Hepatocyte (in vitro differentiated cells): ENCODE data around the gene NVL. TPM values are rescaled to one million over a fixed set of nuclear protein-coding genes. Genes with fewer than 3 reads are reported as not detected.

Source experiments
- DNase-seq: peaks from one replicate; pipeline ENCODE4 v3.0.0-alpha.2; 2016; ENCODE audit warnings: low spot score
- H2AFZ ChIP-seq: fragments of 200-600 bp; sonication (generic); 2 replicates; pipeline ENCODE4 v1.6.0; 2016; ENCODE audit warnings: antibody characterized with exemption, mild to moderate bottlenecking
- H3K27ac ChIP-seq: fragments of 200-600 bp; sonication (generic); 2 replicates; pipeline ENCODE4 v1.5.1; 2016; ENCODE audit warnings: mild to moderate bottlenecking
- H3K27me3 ChIP-seq: fragments of 200-600 bp; sonication (generic); 2 replicates; pipeline ENCODE4 v1.6.1; 2016
- H3K36me3 ChIP-seq: fragments of 200-600 bp; sonication (generic); replicated peaks from 2 replicates; pipeline ENCODE4 v1.5.1; 2016; ENCODE audit warnings: low read depth; ENCODE audit not compliant: insufficient read depth
- H3K4me1 ChIP-seq: fragments of 200-600 bp; sonication (generic); 2 replicates; pipeline ENCODE4 v1.5.1; 2016; ENCODE audit warnings: mild to moderate bottlenecking, moderate library complexity; ENCODE audit not compliant: insufficient read depth
- H3K4me2 ChIP-seq: fragments of 200-600 bp; sonication (generic); 2 replicates; pipeline ENCODE4 v1.6.0; 2016
- H3K4me3 ChIP-seq: fragments of 200-600 bp; sonication (generic); 2 replicates; pipeline ENCODE4 v1.5.1; 2016; ENCODE audit warnings: mild to moderate bottlenecking
- H3K79me2 ChIP-seq: fragments of 200-600 bp; sonication (generic); 2 replicates; pipeline ENCODE4 v1.6.0; 2017; ENCODE audit warnings: mild to moderate bottlenecking
- H3K9me2 ChIP-seq: fragments of 200-600 bp; sonication (generic); replicated peaks from 2 replicates; pipeline ENCODE4 v1.6.0; 2017; ENCODE audit warnings: mild to moderate bottlenecking; ENCODE audit not compliant: insufficient read depth
- H3K9me3 ChIP-seq: fragments of 200-600 bp; sonication (generic); 2 replicates; pipeline ENCODE4 v1.5.1; 2016; ENCODE audit warnings: low read depth, mild to moderate bottlenecking
- H4K20me1 ChIP-seq: fragments of 200-600 bp; sonication (generic); 2 replicates; pipeline ENCODE4 v1.6.0; 2016; ENCODE audit warnings: mild to moderate bottlenecking; ENCODE audit not compliant: insufficient read depth, poor library complexity, severe bottlenecking
- EZH2 ChIP-seq: fragments of 200-600 bp; sonication (generic); IDR thresholded peaks from 2 replicates; pipeline ENCODE4 v1.6.1; 2016; ENCODE audit warnings: antibody characterized with exemption, mild to moderate bottlenecking, borderline replicate concordance
- EZH2phosphoT487 ChIP-seq: fragments of 200-600 bp; sonication (generic); IDR thresholded peaks from one replicate; pipeline ENCODE4 v1.6.1; 2018; ENCODE audit warnings: antibody characterized with exemption, mild to moderate bottlenecking, low read depth, moderate library complexity; ENCODE audit not compliant: unreplicated experiment, severe bottlenecking
- WGBS: methylation state at CpG from one replicate; pipeline ENCODE4 v1.1.6; 2016; ENCODE audit warnings: low lambda C conversion rate; ENCODE audit errors: missing lambda C conversion rate; 5-methylcytosine and 5-hydroxymethylcytosine counted together
- polyA plus RNA-seq: library from polyadenylated mRNA; unstranded; fragments of >200 nt; fragmentation: Nextera tagmentation; extraction: Ambion mirVana; gene quantifications from 2 replicates; pipeline ENCODE4 v1.2.1, GENCODE V29; 2016
- total RNA-seq: library from RNA; depleted of rRNA; stranded (reverse); fragments of >200 nt; gene quantifications from 2 replicates; pipeline ENCODE4 v1.2.3, GENCODE V29; 2014
- TF ChIP-seq, protein P1 (sequence below): fragments of 200-600 bp; sonication (generic); IDR thresholded peaks from 2 replicates; pipeline ENCODE4 v1.5.1; 2016; ENCODE audit warnings: antibody characterized with exemption, mild to moderate bottlenecking; ENCODE audit not compliant: poor library complexity

NVL gene
- total RNA-seq (28.9 and 34.7 TPM in 2 replicates), polyA plus RNA-seq (15.9 and 16.5 TPM in 2 replicates)

DNA sequence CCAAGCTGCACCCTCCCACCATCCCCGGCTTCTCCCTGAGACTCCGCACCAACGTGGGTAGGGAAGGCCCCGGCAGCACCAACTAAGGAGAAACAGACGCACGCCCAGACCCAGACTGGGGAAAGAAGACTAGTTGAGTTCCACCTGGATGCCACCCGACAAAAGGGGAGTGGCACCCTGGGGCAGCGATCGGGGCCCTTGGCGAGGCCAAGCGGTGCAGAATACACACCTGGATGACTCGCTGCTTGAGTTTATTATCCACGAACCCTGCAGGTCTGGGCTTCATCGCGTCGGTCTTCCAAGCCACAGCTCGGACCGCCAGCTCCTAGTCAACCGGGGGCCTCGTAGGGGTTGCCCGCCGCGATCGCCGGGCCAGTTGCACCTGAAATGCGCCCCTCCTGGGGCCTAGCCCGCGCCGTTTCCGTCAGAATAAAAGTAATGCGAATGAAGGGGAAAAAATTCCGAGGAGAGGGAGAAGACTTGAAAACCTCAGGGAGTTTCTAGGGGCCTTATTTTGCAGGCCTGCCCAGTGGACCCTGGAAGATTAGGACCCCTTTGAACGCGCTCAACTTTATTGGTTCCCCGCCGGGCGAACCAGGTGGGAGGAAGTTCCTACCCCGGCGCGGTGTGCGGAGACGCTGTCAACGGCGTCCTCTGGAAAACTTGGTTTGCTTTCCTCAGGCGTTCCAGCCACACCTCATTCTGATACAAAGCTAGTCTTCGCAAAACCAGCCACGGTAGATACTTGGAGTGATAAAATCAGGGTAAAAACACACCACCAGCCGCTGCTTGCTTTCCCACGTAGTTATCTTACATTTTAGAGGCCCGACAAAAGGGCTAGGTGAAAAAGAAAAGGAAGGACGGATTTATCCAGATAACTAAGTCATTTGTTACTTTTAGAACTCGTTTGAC lies at the start of gene NVL:
TSS of gene NVL (minus strand) at position 331 of the 912 bp plus-strand sequence. CDS start at position 286, 45 bp downstream.
- TF ChIP-seq EZH2phosphoT487 (no peak), EZH2 (no peak)
- TF ChIP-seq, protein P1, sequence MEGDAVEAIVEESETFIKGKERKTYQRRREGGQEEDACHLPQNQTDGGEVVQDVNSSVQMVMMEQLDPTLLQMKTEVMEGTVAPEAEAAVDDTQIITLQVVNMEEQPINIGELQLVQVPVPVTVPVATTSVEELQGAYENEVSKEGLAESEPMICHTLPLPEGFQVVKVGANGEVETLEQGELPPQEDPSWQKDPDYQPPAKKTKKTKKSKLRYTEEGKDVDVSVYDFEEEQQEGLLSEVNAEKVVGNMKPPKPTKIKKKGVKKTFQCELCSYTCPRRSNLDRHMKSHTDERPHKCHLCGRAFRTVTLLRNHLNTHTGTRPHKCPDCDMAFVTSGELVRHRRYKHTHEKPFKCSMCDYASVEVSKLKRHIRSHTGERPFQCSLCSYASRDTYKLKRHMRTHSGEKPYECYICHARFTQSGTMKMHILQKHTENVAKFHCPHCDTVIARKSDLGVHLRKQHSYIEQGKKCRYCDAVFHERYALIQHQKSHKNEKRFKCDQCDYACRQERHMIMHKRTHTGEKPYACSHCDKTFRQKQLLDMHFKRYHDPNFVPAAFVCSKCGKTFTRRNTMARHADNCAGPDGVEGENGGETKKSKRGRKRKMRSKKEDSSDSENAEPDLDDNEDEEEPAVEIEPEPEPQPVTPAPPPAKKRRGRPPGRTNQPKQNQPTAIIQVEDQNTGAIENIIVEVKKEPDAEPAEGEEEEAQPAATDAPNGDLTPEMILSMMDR = no peak
- H3K27me3 ChIP-seq = no peaks in the 10 kb centered on the region
- H3K4me2 ChIP-seq = peak within 1 kb of the TSS; percentile 82
- peak within 1 kb of the TSS; percentile 90 for H3K4me3 ChIP-seq
- DNase-seq = peak; percentile 93
- H2AFZ ChIP-seq = peak within 1 kb of the TSS; percentile 92
- no peaks in the 10 kb centered on the region for H4K20me1 ChIP-seq
- H3K9me2 ChIP-seq = no peaks in the 10 kb centered on the region
- no peaks in the 10 kb centered on the region for H3K9me3 ChIP-seq
- H3K4me1 ChIP-seq = peaks cover 8% of the 10 kb centered on the region
- WGBS = under 1% methylated on average over 52 of the region's 52 CpGs
- H3K27ac ChIP-seq = peak within 1 kb of the TSS; percentile 98
- H3K36me3 ChIP-seq = no peaks in the 10 kb centered on the region
- H3K79me2 ChIP-seq = peaks cover 44% of the 10 kb centered on the region

DNA sequence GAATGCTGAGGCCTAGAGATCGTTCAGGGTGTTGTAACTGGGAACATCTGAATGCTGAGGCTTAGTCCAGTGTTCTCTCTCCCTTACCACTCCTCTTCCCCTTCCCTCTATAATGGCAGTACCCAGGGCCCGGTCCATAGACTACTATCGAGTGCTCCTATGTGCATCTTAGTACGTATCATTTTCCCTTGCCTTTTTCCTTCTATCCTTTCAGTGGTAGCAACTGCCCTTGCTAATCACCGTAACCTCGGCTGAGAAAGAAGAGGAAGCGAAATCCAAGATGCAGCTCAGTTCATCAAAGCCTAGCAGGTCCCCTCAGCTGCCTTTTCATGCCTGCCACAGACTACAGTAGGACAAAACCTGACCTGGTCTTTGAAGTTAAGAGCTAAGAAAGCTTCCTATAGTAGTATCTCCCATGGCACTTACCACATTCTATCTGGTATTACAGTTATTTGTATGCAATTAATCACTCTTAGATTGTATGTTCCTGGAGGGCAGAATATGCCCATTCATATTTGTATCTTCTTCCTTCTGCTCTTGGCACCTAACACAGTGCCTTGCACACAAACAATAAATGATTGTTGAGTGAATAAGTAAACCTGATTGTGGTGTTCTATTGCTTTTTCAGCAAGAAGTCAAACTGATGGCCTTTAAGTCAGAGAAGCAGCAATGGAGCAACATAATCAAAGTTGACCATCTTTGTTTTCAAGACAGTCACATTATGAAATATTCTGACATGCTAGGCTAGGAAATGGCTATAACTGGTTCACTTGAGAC lies 49.1 kb upstream of the NVL start:
- no peaks in the 10 kb centered on the region for H3K79me2 ChIP-seq
- H3K27ac ChIP-seq = no peak overlapping the region
- H3K9me2 ChIP-seq = no peaks in the 10 kb centered on the region
- no peak overlapping the region for H2AFZ ChIP-seq
- H3K9me3 ChIP-seq = no peaks in the 10 kb centered on the region
- H3K36me3 ChIP-seq = peaks cover 3% of the 10 kb centered on the region
- H4K20me1 ChIP-seq = no peaks in the 10 kb centered on the region
- 88% methylated on average over 7 of the region's 7 CpGs for WGBS
- H3K4me2 ChIP-seq = no peak overlapping the region
- no peak overlapping the region for H3K4me3 ChIP-seq
- no peak for TF ChIP-seq EZH2
- no peak for TF ChIP-seq EZH2phosphoT487
- TF ChIP-seq, protein P1 = no peak
- H3K4me1 ChIP-seq = no peaks in the 10 kb centered on the region
- DNase-seq = no peak
- H3K27me3 ChIP-seq = no peaks in the 10 kb centered on the region

DNA sequence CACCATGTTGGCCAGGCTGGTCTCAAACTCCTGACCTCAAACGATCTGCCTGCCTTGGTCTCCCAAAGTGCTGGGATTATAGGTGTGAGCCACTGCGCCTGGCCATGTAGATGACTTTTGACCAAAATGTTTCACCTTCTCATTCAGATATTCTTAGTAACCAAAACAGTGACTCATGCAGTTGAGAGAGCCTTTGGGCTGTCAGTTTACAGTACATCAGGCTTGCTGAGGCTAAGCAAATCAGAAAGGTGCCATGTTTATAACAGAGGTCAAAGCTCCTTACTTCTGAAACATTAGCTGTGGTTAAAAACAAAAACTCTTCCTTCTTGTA lies 47.7 kb upstream of the NVL start:
- Histone ChIP-seq H3K36me3 (peaks cover 7% of the 10 kb centered on the region), H3K4me2 (no peak overlapping the region), H3K9me2 (no peaks in the 10 kb centered on the region), H3K27ac (peak overlapping the region; percentile 58), H3K4me1 (no peaks in the 10 kb centered on the region), H2AFZ (no peak overlapping the region), H4K20me1 (no peaks in the 10 kb centered on the region), H3K9me3 (no peaks in the 10 kb centered on the region), H3K27me3 (no peaks in the 10 kb centered on the region), H3K4me3 (no peak overlapping the region), H3K79me2 (peaks cover 9% of the 10 kb centered on the region)
- 91% methylated on average over 2 of the region's 2 CpGs for WGBS
- DNase-seq = peak; percentile 16
- TF ChIP-seq EZH2 (no peak), EZH2phosphoT487 (no peak)
- TF ChIP-seq, protein P1 = no peak
